ENCODE results near the gene EXOC7.

The EXOC7 gene

GRCh38 chr17:76085066-76085730, 18.4 kb downstream of the EXOC7 start:
- TF ChIP-seq, protein P1, sequence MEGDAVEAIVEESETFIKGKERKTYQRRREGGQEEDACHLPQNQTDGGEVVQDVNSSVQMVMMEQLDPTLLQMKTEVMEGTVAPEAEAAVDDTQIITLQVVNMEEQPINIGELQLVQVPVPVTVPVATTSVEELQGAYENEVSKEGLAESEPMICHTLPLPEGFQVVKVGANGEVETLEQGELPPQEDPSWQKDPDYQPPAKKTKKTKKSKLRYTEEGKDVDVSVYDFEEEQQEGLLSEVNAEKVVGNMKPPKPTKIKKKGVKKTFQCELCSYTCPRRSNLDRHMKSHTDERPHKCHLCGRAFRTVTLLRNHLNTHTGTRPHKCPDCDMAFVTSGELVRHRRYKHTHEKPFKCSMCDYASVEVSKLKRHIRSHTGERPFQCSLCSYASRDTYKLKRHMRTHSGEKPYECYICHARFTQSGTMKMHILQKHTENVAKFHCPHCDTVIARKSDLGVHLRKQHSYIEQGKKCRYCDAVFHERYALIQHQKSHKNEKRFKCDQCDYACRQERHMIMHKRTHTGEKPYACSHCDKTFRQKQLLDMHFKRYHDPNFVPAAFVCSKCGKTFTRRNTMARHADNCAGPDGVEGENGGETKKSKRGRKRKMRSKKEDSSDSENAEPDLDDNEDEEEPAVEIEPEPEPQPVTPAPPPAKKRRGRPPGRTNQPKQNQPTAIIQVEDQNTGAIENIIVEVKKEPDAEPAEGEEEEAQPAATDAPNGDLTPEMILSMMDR (IDR thresholded peaks at IDR 0.05; ENCODE audit: low read depth, low read length) = no peak
- no peak for DNase-seq (ENCODE audit: low read depth in 2 of 2)
- no peak overlapping the region for H3K4me3 ChIP-seq (replicated peaks in 1 of 2; ENCODE audit: low read depth in 2 of 2, low read length in 2 of 2)

DNA sequence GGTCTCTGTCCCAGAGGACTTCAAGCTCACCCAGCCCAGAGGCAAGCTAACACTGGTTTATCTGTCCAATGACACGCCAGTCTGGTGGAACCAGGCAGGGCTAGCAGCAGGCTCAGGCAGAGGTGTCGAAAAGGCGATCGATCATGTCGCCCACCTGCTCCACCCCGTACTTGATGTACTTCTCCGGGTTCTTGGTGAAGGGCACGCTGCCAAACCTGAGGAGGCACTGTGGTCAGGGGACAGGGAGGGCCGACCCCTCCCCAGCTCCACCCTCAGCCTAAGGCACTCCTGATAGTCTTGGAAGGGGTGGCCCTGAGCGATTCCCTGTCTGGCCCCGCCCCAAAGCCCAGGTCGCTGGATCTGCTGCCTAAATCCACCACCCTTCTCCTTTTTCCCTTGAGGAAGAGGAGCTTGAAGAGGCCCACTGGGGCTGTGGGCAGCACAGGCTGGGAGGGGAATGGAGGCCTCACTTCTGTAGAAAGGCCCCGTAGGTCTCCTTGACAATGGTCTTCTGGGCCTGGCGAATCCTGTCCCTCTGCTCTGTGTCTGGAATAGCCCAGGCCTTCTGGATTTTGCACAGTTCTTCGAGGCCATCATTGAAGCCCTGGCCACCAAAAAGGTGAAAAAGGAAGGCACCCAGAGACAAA, 19.9 kb downstream of the EXOC7 start:
- TF ChIP-seq, protein P1 (IDR thresholded peaks at IDR 0.05; ENCODE audit: low read depth, low read length) = no peak
- no peak for DNase-seq (ENCODE audit: low read depth in 2 of 2)
- H3K4me3 ChIP-seq (replicated peaks in 1 of 2; ENCODE audit: low read depth in 2 of 2, low read length in 2 of 2) = no peak overlapping the region

DNA sequence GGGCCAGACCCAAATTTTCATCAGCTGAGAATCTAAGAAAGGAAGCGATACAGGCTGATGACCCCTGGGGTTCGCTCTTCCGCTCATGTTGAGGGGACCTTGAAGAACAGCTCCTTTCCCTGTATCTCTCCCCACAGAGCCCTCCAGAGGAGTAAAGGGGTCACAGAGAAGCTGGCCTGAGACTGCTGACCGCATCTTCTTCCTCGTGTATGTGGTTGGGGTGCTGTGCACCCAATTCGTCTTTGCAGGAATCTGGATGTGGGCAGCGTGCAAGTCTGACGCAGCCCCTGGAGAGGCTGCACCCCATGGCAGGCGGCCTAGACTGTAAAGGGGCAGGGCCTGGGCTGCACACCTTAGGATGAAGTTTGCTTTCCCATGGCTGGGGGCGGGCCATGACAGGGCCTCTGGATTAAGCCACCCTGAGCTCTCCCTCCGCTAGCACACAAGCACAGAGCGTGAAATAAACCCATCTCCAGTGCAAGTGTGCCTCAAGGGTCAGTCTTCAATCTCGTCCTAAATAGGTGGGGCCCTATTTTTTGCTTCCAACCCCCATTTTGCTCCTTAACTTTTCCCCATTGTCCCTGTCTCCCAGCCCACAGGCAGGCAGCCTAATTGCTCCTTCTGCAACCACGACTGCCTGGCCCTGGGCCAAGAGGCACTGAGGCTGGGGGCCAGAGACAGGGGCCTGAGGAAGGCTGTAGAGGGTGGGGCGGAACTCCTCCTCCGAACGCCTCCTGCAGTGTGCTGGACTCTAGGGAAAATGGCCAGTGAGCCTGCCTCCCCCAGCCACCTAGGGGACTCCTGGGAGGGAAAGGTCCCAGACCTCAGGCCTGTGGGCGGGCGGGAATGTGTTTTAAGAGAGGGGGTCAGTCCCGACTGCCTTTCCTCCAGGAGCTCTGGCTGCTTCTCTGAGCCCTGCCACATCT, 21.0 kb downstream of the EXOC7 start:
- no peak for DNase-seq (ENCODE audit: low read depth in 2 of 2)
- no peak overlapping the region for H3K4me3 ChIP-seq (replicated peaks in 1 of 2; ENCODE audit: low read depth in 2 of 2, low read length in 2 of 2)
- TF ChIP-seq, protein P1 (IDR thresholded peaks at IDR 0.05; ENCODE audit: low read depth, low read length) = no peak

GRCh38 chr17:76081295-76082210, 22.0 kb downstream of the EXOC7 start:
- H3K4me3 ChIP-seq (replicated peaks in 1 of 2; ENCODE audit: low read depth in 2 of 2, low read length in 2 of 2) = no peak overlapping the region
- TF ChIP-seq, protein P1 (IDR thresholded peaks at IDR 0.05; ENCODE audit: low read depth, low read length) = no peak
- no peak for DNase-seq (ENCODE audit: low read depth in 2 of 2)

DNA sequence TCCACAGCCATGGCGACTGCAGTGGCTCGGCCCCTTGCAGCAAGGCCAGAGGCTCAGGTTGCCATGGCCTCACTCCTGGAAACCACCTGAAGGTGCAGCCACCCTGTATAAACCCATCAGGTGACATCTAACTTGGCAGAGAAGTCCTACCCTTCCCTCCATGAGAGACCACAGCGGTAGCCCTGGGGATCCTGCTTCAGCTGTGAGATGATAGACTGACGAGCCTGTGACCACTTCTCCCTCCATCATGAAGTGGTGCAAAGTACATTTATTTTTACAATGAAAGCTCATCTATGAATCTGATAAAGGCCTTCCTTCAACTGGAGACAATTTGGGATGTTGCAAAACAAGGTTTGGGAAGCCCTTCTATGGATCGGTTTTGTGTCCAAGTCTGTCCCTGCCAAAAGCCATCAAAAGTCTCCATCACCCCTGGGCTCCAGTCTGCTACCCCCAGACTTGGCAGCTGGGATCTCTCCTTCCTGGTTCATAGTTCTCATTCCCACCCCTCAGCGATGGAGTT, 22.8 kb downstream of the EXOC7 start:
- no peak overlapping the region for H3K4me3 ChIP-seq (replicated peaks in 1 of 2; ENCODE audit: low read depth in 2 of 2, low read length in 2 of 2)
- TF ChIP-seq, protein P1 (IDR thresholded peaks at IDR 0.05; ENCODE audit: low read depth, low read length) = no peak
- DNase-seq (ENCODE audit: low read depth in 2 of 2) = no peak

All from cardiac fibroblast (primary cell).